CD14-positive monocyte (primary cell): ENCODE measurements around the gene PROK2. TPM values are rescaled to one million over a fixed set of nuclear protein-coding genes. Genes with fewer than 3 reads are reported as not detected.
A peak's percentile ranks its signal among the peaks of the same experiment; 100 is the strongest.

ENCODE experiments used
- DNase-seq, 3 donors: peaks; one replicate each; pipeline ENCODE4 v3.0.0-alpha.2; 2011 to 2022
- H2AFZ ChIP-seq: 2 replicates; pipeline ENCODE4 v1.6.0; 2012; ENCODE audit warnings: mild to moderate bottlenecking, low read depth, low read length, inconsistent platforms; ENCODE audit not compliant: insufficient read depth, poor library complexity, severe bottlenecking
- H3K27ac ChIP-seq, 2 donors: 1 replicate in 1 of 2; 2 replicates in 1 of 2; pipeline ENCODE4 v1.5.1; 2012 to 2013; ENCODE audit warnings: low read length in 2 of 2, control low read depth in 1 of 2, inconsistent platforms in 1 of 2, low read depth in 1 of 2, mild to moderate bottlenecking in 1 of 2
- H3K27me3 ChIP-seq, 2 donors: one replicate each; pipeline versions ENCODE4 v1.6.0 to v1.6.1; 2011 to 2013; ENCODE audit warnings: low read length in 2 of 2; ENCODE audit not compliant: control insufficient read depth in 2 of 2, insufficient read depth in 2 of 2
- H3K36me3 ChIP-seq, 2 donors: replicated peaks in 1 of 2; 1 replicate in 1 of 2; 2 replicates in 1 of 2; pipeline versions ENCODE4 v1.5.1 to v1.6.1; 2012 to 2013; ENCODE audit warnings: low read length in 2 of 2, control low read depth in 1 of 2, inconsistent platforms in 1 of 2, mild to moderate bottlenecking in 1 of 2; ENCODE audit not compliant: insufficient read depth in 2 of 2, control insufficient read depth in 1 of 2
- H3K4me1 ChIP-seq, 2 donors: 1 replicate in 1 of 2; 2 replicates in 1 of 2; pipeline versions ENCODE4 v1.5.1 to v1.6.1; 2012 to 2013; ENCODE audit warnings: low read length in 2 of 2, control low read depth in 1 of 2, inconsistent platforms in 1 of 2, mild to moderate bottlenecking in 1 of 2, moderate library complexity in 1 of 2; ENCODE audit not compliant: insufficient read depth in 2 of 2, control insufficient read depth in 1 of 2
- H3K4me2 ChIP-seq: replicated peaks from 2 replicates; pipeline ENCODE3; 2012; ENCODE audit warnings: low read length, moderate library complexity, mild to moderate bottlenecking; ENCODE audit not compliant: poor library complexity, severe bottlenecking; ENCODE audit errors: extremely low read depth
- H3K4me3 ChIP-seq, 3 experiments: fragments of 200-600 bp in 1 of 3; sonication (generic) in 1 of 3; replicated peaks in 1 of 3; 1 replicate in 2 of 3; 2 replicates in 1 of 3; pipeline ENCODE4 v1.5.1; 2011 to 2013; ENCODE audit warnings: low read length in 3 of 3, mild to moderate bottlenecking in 3 of 3, control low read depth in 2 of 3, low read depth in 2 of 3, inconsistent platforms in 1 of 3, moderate library complexity in 1 of 3
- H3K79me2 ChIP-seq: 2 replicates; pipeline ENCODE4 v1.6.0; 2012; ENCODE audit warnings: mild to moderate bottlenecking, control low read depth, inconsistent platforms, low read length, moderate library complexity; ENCODE audit not compliant: insufficient read depth
- H3K9ac ChIP-seq: 2 replicates; pipeline ENCODE4 v1.6.0; 2017; ENCODE audit warnings: low read length, mild to moderate bottlenecking; ENCODE audit not compliant: insufficient read depth, poor library complexity, severe bottlenecking
- H3K9me3 ChIP-seq, 2 donors: replicated peaks in 1 of 2; 1 replicate in 1 of 2; 2 replicates in 1 of 2; pipeline versions ENCODE4 v1.5.1 to v1.6.1; 2012 to 2013; ENCODE audit warnings: low read length in 2 of 2, control low read depth in 1 of 2; ENCODE audit not compliant: control insufficient read depth in 1 of 2, insufficient read depth in 1 of 2
- H4K20me1 ChIP-seq: 2 replicates; pipeline ENCODE4 v1.6.0; 2012; ENCODE audit warnings: mild to moderate bottlenecking, low read length, control low read depth, moderate library complexity; ENCODE audit not compliant: insufficient read depth
- H3K27ac Mint-ChIP-seq, 7 donors: one replicate each; pipeline ENCODE4 v1.8.0; 2020; ENCODE audit warnings: mild to moderate bottlenecking in 7 of 7, mixed read lengths in 7 of 7, moderate library complexity in 6 of 7, inconsistent platforms in 2 of 7
- H3K27me3 Mint-ChIP-seq, 3 donors: one replicate each; pipeline ENCODE4 v1.8.0; 2021 to 2022; ENCODE audit warnings: low read depth in 3 of 3, mild to moderate bottlenecking in 3 of 3, mixed read lengths in 3 of 3, moderate library complexity in 3 of 3, inconsistent platforms in 1 of 3
- H3K36me3 Mint-ChIP-seq, 2 donors: one replicate each; pipeline ENCODE4 v1.8.0; 2020; ENCODE audit warnings: mixed read lengths in 2 of 2, inconsistent platforms in 1 of 2, mild to moderate bottlenecking in 1 of 2
- H3K4me1 Mint-ChIP-seq: one replicate; pipeline ENCODE4 v1.8.0; 2020; ENCODE audit warnings: mild to moderate bottlenecking, mixed read lengths
- H3K4me3 Mint-ChIP-seq, 2 donors: one replicate each; pipeline ENCODE4 v1.8.0; 2020; ENCODE audit warnings: mild to moderate bottlenecking in 2 of 2, mixed read lengths in 2 of 2, moderate library complexity in 1 of 2
- H3K9me3 Mint-ChIP-seq, 7 donors: one replicate each; pipeline ENCODE4 v1.8.0; 2020 to 2022; ENCODE audit warnings: mixed read lengths in 7 of 7, mild to moderate bottlenecking in 6 of 7, moderate library complexity in 6 of 7, inconsistent platforms in 2 of 7
- CTCF ChIP-seq: fragments of 200-600 bp; IDR thresholded peaks from one replicate; pipeline ENCODE4 v1.8.0; 2022; ENCODE audit warnings: antibody characterized with exemption, mild to moderate bottlenecking
- WGBS: methylation state at CpG from one replicate; pipeline ENCODE4 v1.1.5; 2013; ENCODE audit warnings: missing lambda C conversion rate; ENCODE audit not compliant: insufficient coverage; 5-methylcytosine and 5-hydroxymethylcytosine counted together
- intact Hi-C, 2 donors: fragments of 100-400 bp; cut with micrococcal nuclease; formaldehyde crosslinking; loops; one replicate each; pipeline versions ENCODE4 v1.15.0 to v1.15.1; 2023
- polyA plus RNA-seq, 3 donors: library from polyadenylated mRNA; depleted of rRNA in 1 of 3; unstranded in 2 of 3; stranded (reverse) in 1 of 3; fragments of 300-500 nt in 2 of 3; fragments of >200 nt in 1 of 3; fragmentation: Illumina TruSeq in 2 of 3; gene quantifications; 1 replicate in 2 of 3; 2 replicates in 1 of 3; pipeline ENCODE4 v1.2.3, GENCODE V29; 2012 to 2021

PROK2 gene
- polyA plus RNA-seq, 3 donors = 25.4 to 81.7 (median 37.8) TPM

GRCh38 chr3:71783152-71783551 is 1.8 kb downstream of the PROK2 start:
- Mint-ChIP-seq H3K36me3 (peaks cover 10 to 13% of the 10 kb centered on the region in 2 donors), H3K4me3 (peak overlapping the region; percentile 22 to 51), H3K27me3 (peaks cover 15 to 29% (median 17%) of the 10 kb centered on the region in 3 donors), H3K9me3 (peaks cover 0 to 5% (median 0%) of the 10 kb centered on the region in 7 donors), H3K27ac (peak overlapping the region in 2 of 7 donors; percentile 79), H3K4me1 (peaks cover 73% of the 10 kb centered on the region)
- H3K27me3 ChIP-seq = peaks cover 0 to 48% of the 10 kb centered on the region in 2 donors
- no peak for TF ChIP-seq CTCF
- no peaks in the 10 kb centered on the region for H4K20me1 ChIP-seq
- peaks cover 44 to 74% of the 10 kb centered on the region in 2 donors for H3K4me1 ChIP-seq
- peak overlapping the region; percentile 94 for H3K4me2 ChIP-seq
- H3K27ac ChIP-seq = peak overlapping the region in 1 of 2 donors; percentile 92
- DNase-seq = no peak
- WGBS = no CpG with 5 or more reads among the region's 1 CpG
- peaks cover 64% of the 10 kb centered on the region for H3K79me2 ChIP-seq
- no peaks in the 10 kb centered on the region for H3K36me3 ChIP-seq
- H3K9ac ChIP-seq = peak overlapping the region; percentile 35
- H2AFZ ChIP-seq = no peak overlapping the region
- H3K9me3 ChIP-seq = no peaks in the 10 kb centered on the region
- intact Hi-C loops = loop anchor here in 1 of 2 donors (10.0 kb wide), 1 partner anchor 62 kb away; no protein-coding TSS in a partner anchor
- H3K4me3 ChIP-seq = peak overlapping the region in 2 of 3 experiments; percentile 93 to 95

- H3K4me3 ChIP-seq = peak overlapping the region in 1 of 3 experiments; percentile 63
- peaks cover 70% of the 10 kb centered on the region for H3K4me1 Mint-ChIP-seq
Observed at GRCh38 chr3:71780430-71780829, 4.5 kb downstream of the PROK2 start.

More at GRCh38 chr3:71780430-71780829, 4.5 kb downstream of the PROK2 start:
- Mint-ChIP-seq H3K36me3 (peaks cover 21 to 25% of the 10 kb centered on the region in 2 donors), H3K9me3 (peaks cover 0 to 5% (median 0%) of the 10 kb centered on the region in 7 donors), H3K27me3 (peaks cover 4 to 16% (median 7%) of the 10 kb centered on the region in 3 donors), H3K4me3 (peak overlapping the region; percentile 52 to 74), H3K27ac (peak overlapping the region; percentile 94 to 98 (median 97))
- Histone ChIP-seq H2AFZ (peak overlapping the region; percentile 11), H4K20me1 (no peaks in the 10 kb centered on the region), H3K9ac (no peak overlapping the region), H3K4me1 (peaks cover 42 to 77% of the 10 kb centered on the region in 2 donors), H3K9me3 (no peaks in the 10 kb centered on the region), H3K79me2 (peaks cover 91% of the 10 kb centered on the region), H3K27ac (peak overlapping the region; percentile 34 to 85), H3K27me3 (peaks cover 0 to 25% of the 10 kb centered on the region in 2 donors), H3K4me2 (peak overlapping the region; percentile 70), H3K36me3 (peaks cover 0 to 14% of the 10 kb centered on the region in 2 donors)
- intact Hi-C loops = loop anchor here in 1 of 2 donors (10.0 kb wide), 1 partner anchor 64 kb away; no protein-coding TSS in a partner anchor
- 61% methylated on average over 3 of the region's 4 CpGs for WGBS
- no peak for TF ChIP-seq CTCF
- no peak for DNase-seq
